GM06990 (cell line): ENCODE data around the gene PIK3IP1.

Source experiments
- DNase-seq: peaks from one replicate; pipeline ENCODE4 v3.0.0-alpha.2; 2011; ENCODE audit not compliant: insufficient read length; ENCODE audit errors: extremely low read depth
- H3K27me3 ChIP-seq: replicated peaks from 2 replicates; pipeline ENCODE4 v1.6.0; 2011; ENCODE audit warnings: low read length; ENCODE audit not compliant: control insufficient read depth, insufficient read depth
- H3K36me3 ChIP-seq: 2 replicates; pipeline ENCODE4 v1.5.1; 2011; ENCODE audit warnings: low read length; ENCODE audit not compliant: control insufficient read depth, insufficient read depth
- H3K4me3 ChIP-seq: replicated peaks from 2 replicates; pipeline ENCODE4 v1.5.1; 2011; ENCODE audit warnings: low read depth, mild to moderate bottlenecking, control low read depth, low read length
- CTCF ChIP-seq: IDR thresholded peaks from 2 replicates; pipeline ENCODE4 v1.5.1; 2011; ENCODE audit warnings: low read length, control low read depth, mild to moderate bottlenecking, inconsistent platforms; ENCODE audit not compliant: insufficient read depth, poor library complexity, severe bottlenecking

Gene PIK3IP1

DNA sequence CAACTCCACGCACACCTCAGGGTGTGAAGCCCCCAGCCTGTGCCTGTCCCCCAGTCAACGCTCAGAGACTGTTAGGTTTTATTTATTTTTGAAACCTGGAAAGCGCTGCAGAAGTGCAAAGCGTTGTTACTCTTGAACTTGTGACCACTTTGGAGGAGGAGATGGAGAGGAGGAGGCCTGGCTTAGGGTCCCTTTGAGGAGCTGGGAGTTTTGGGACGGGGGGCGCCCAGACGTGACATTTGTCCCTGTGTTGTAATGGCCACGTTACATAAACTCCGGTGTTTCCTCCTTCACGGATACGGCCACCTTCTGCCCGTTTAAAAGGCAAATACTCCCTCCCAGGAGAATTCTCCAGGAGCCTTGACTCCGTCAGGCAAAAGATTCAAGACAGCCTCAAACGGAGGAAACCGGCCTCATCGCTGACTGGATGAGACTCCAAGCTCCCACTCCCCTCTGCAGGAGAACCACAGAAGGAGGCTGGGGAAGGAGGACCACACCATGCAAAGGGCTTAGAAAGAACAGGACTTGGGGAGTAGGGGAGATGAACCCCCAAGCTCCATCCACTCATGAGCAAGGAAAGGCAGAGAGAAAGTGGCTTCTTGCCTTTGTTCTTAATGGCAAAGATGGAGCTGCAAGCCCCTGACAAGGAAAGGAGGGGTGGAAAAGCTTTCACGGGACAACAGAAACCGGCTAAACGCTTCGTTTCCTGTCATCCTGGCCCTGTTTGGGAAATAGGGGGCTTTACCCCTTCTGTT, 630 bp downstream of the PIK3IP1 start:
- Histone ChIP-seq H3K4me3 (peak overlapping the region; percentile 79), H3K27me3 (no peaks in the 10 kb centered on the region), H3K36me3 (no peaks in the 10 kb centered on the region; the same call in 1 of the 2 replicates)
- TF ChIP-seq CTCF: no peak
- peak; percentile 27 for DNase-seq

DNA sequence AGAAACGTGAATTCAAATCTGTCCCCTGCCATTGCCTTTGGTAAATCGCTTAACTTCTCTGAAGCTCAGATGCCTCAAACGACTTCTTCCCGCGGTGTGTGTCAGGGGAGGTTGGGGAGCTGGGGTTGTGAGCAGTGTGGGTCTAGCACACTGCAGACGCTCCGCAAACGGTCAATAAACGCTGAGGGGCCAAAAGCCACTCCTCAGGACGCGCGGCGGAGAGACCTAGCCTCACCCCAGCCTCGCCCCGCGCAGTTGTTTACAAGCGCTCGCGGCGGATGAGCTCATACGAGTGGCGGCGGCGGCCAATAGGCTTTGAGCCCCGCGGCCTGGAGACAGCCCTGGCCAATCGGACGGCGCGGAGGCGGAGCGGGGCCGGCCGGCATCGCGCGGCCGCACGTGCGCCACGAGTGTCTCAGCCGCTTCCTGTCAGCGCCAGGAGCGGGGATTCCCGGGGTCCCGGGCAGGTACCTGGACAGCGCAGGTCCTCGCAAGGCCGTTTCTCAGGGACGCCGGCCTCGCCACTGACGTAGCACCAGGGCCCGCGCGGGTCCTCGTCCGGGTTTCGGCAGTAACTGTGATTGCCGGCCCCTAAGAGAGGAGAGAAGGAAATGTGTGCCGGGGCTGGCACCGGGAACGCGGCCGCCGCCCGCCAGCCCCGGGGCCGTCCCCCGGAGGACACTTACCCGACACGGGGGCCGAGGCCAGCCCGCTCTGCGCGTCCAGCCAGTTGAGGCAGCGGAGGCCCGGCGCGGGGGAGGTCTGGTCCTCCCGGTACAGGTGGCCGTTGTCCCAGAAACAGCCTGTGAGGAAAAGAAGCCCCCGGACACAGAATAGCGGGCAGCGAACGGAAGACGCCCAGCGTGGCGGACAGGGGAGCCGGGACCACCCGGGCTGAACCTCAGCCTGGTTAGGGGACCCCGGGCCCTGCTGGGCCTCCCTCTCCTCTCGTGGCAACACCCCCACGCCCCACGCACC, 1.5 kb downstream of the PIK3IP1 start:
- no peaks in the 10 kb centered on the region for H3K27me3 ChIP-seq
- H3K36me3 ChIP-seq: no peaks in the 10 kb centered on the region; the same call in 1 of the 2 replicates
- TF ChIP-seq CTCF: no peak
- H3K4me3 ChIP-seq: peak overlapping the region; percentile 79
- DNase-seq: peak; percentile 95

GRCh38 chr22:31289344-31289743, 2.9 kb downstream of the PIK3IP1 start:
- no peak for DNase-seq
- Histone ChIP-seq H3K36me3 (no peaks in the 10 kb centered on the region; the same call in 1 of the 2 replicates), H3K27me3 (no peaks in the 10 kb centered on the region), H3K4me3 (peak overlapping the region; percentile 64)
- no peak for TF ChIP-seq CTCF

DNA sequence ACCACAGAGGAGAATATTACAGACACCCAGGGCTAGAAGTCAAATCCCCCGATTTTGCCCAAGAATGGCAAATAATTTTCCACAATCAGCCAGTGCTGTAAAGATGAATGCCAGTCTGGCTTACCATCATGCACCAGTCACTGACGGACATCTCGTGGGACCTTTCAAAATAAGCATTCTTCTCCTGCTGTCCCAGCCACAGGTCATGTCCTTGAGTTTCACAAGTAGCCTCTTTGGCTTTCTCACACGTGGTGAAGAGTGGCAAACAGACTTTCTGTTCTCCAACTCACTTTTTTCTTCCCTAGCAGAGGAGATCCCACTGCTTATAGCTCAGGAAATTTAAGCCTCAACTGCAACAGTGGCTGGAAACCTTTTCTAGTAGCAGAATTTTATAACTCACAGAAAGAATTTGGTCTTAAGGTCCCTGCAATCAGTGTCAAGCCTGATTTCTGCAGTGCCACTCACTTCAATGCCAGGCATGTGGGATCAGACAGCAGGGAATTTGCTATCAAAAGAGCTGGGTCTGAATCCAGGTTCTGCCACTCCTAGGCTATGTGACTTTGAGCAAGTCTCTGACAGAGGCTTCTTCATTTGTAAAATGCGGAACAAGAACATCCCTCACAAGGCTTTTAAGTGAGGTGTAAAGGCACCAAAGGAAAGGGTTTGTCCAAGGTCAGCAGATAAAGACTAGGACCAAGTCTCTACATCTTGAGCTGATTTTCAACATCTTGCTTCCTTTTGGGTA, 3.6 kb downstream of the PIK3IP1 start:
- Histone ChIP-seq H3K36me3 (peaks cover 2% of the 10 kb centered on the region), H3K4me3 (no peak overlapping the region; the same call in 1 of the 2 replicates), H3K27me3 (no peaks in the 10 kb centered on the region)
- DNase-seq: no peak
- no peak for TF ChIP-seq CTCF

DNA sequence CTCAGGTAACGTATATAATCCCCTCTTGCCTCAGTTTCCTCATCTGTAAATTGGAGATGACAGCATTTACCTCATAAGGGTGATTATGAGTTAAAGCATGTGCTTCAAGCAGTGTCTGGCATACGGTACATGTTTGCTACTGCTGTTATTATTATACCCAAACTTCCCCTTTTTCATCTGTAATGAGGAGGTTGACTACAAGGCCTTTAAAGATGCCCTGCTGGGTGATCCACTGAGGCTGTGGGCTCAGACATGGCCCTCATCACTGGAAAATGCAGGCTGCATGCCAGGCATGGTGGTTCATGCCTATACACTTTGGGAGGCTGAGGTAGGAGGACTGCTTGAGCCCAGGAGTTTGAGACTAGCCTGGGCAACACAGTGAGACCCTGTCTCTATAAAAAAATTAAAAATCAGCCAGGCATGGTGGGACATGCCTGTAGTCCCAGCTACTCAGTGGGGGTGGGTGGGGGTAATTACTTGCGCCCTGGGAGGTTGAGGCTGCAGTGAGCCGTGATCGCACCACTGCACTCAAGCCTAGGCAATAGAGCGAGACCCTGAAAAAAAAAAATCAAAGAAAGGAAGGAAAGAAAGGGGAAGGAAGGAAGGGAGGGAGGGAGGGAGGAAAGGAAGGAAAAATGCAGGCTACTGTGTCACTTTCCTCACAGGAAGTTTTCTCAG, 4.3 kb downstream of the PIK3IP1 start:
- Histone ChIP-seq H3K36me3 (peaks cover 2% of the 10 kb centered on the region), H3K4me3 (no peak overlapping the region), H3K27me3 (no peaks in the 10 kb centered on the region)
- DNase-seq: no peak
- TF ChIP-seq CTCF: no peak
